Keratinocyte (primary cell): ENCODE data around the gene GPC4. TPM values are rescaled to one million over a fixed set of nuclear protein-coding genes. Genes with fewer than 3 reads are reported as not detected.

Experiments used
- DNase-seq: peaks from one replicate; pipeline ENCODE4 v3.0.0-alpha.2; 2011; ENCODE audit warnings: low read depth, missing footprints, low spot score
- FAIRE-seq: peaks from 2 replicates; lab custom pipeline; 2011; peaks lifted over from hg19 to GRCh38; lab: Jason Lieb, UNC
- H2AFZ ChIP-seq: 2 replicates; pipeline ENCODE4 v1.6.0; 2012; ENCODE audit warnings: low read length, control low read depth, inconsistent platforms; ENCODE audit not compliant: control insufficient read depth
- H3K27ac ChIP-seq: 2 replicates; pipeline ENCODE4 v1.5.1; 2011; ENCODE audit warnings: low read length; ENCODE audit not compliant: control insufficient read depth, insufficient read depth
- H3K27me3 ChIP-seq: 3 replicates; pipeline ENCODE4 v1.6.0; 2011; ENCODE audit warnings: low read length; ENCODE audit not compliant: control insufficient read depth, insufficient read depth; ENCODE audit errors: extremely low read depth
- H3K36me3 ChIP-seq, 2 experiments: 2 replicates in 1 of 2; 3 replicates in 1 of 2; pipeline ENCODE4 v1.5.1; 2011; ENCODE audit warnings: low read length in 2 of 2, mild to moderate bottlenecking in 1 of 2; ENCODE audit not compliant: control insufficient read depth in 2 of 2, insufficient read depth in 2 of 2; ENCODE audit errors: extremely low read depth in 1 of 2
- H3K4me1 ChIP-seq: 3 replicates; pipeline ENCODE4 v1.5.1; 2011; ENCODE audit warnings: low read length; ENCODE audit not compliant: control insufficient read depth, insufficient read depth; ENCODE audit errors: extremely low read depth
- H3K4me2 ChIP-seq: 3 replicates; pipeline ENCODE4 v1.6.0; 2011; ENCODE audit warnings: low read depth, low read length; ENCODE audit not compliant: control insufficient read depth, insufficient read depth; ENCODE audit errors: extremely low read depth
- H3K4me3 ChIP-seq, 3 experiments: fragments of 200-600 bp in 1 of 3; sonication (generic) in 1 of 3; 2 replicates in 2 of 3; 3 replicates in 1 of 3; pipeline ENCODE4 v1.5.1; 2011 to 2016; ENCODE audit warnings: low read length in 3 of 3, mild to moderate bottlenecking in 3 of 3, control low read depth in 2 of 3, inconsistent platforms in 1 of 3, low read depth in 1 of 3, mixed read lengths in 1 of 3, mixed run types in 1 of 3, moderate library complexity in 1 of 3; ENCODE audit not compliant: control insufficient read depth in 2 of 3, insufficient read depth in 2 of 3; ENCODE audit errors: extremely low read depth in 1 of 3
- H3K79me2 ChIP-seq: 2 replicates; pipeline ENCODE4 v1.6.0; 2012; ENCODE audit warnings: low read length; ENCODE audit not compliant: control insufficient read depth, insufficient read depth
- H3K9ac ChIP-seq: 3 replicates; pipeline ENCODE4 v1.6.0; 2011; ENCODE audit warnings: low read length; ENCODE audit not compliant: control insufficient read depth, insufficient read depth; ENCODE audit errors: extremely low read depth
- H3K9me1 ChIP-seq: 3 replicates; pipeline ENCODE4 v1.6.0; 2011; ENCODE audit warnings: low read length; ENCODE audit not compliant: control insufficient read depth, insufficient read depth; ENCODE audit errors: extremely low read depth
- H3K9me3 ChIP-seq: 2 replicates; pipeline ENCODE4 v1.5.1; 2012; ENCODE audit warnings: low read depth, low read length; ENCODE audit not compliant: control insufficient read depth
- H4K20me1 ChIP-seq: 3 replicates; pipeline ENCODE4 v1.6.0; 2011; ENCODE audit warnings: low read length; ENCODE audit not compliant: control insufficient read depth, insufficient read depth; ENCODE audit errors: extremely low read depth
- EZH2 ChIP-seq: IDR thresholded peaks from one replicate; pipeline ENCODE4 v1.6.1; 2012; ENCODE audit warnings: inconsistent platforms, mild to moderate bottlenecking, low read length, moderate library complexity
- dilution Hi-C: fragments of 300-500 bp; cut with MboI; formaldehyde crosslinking; loops from one replicate; pipeline ENCODE4 v1.7.0; 2020; ENCODE audit warnings: low sequenced_read_pairs; ENCODE audit not compliant: extremely low pct_ligation_motif_present
- polyA plus RNA-seq, 5 experiments: library from polyadenylated mRNA; depleted of rRNA in 3 of 5; stranded (reverse) in 3 of 5; stranded (forward) in 1 of 5; unstranded in 1 of 5; fragments of >200 nt; gene quantifications; 1 replicate in 1 of 5; 2 replicates in 3 of 5; 3 replicates in 1 of 5; pipeline versions ENCODE4 v1.2.1 to v1.2.3, GENCODE V29; 2011 to 2012; ENCODE audit warnings: missing spikeins in 2 of 5, low read depth in 1 of 5, low replicate concordance in 1 of 5
- TF ChIP-seq, protein P1 (sequence below), 3 experiments: IDR thresholded peaks in 1 of 3; conservative IDR thresholded peaks in 1 of 3; optimal IDR thresholded peaks in 1 of 3; 2 replicates in 2 of 3; 3 replicates in 1 of 3; pipeline versions ENCODE3 to v1.5.1; 2011; ENCODE audit warnings: low read length in 3 of 3, mild to moderate bottlenecking in 3 of 3, moderate library complexity in 2 of 3, control low read depth in 1 of 3, inconsistent platforms in 1 of 3; ENCODE audit not compliant: insufficient read depth in 2 of 3; ENCODE audit errors: extremely low read depth in 1 of 3

GPC4 gene
- polyA plus RNA-seq, 1 donor (not counting 4 experiments of a cell fraction or from before 2014, with no cell fraction given): 0.76 TPM

DNA sequence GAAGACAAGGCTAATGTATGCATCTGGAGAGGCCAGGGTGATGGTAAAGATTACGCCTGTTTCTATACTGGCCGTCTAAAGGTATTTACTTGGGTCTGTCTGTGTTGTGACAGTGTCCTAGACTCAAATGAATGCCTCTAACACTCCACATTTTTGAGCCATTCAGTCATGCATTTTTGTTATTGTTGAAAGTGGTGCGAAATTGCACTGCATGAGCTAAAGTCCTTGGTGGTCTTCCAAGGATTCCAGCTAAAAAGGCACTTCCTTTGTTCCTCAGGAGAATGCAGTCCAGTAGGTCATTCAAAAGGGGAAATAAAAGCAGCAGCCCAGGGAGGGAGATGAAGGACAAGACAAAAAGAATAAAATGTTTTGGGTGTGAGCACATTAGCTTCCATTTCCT, 3.0 kb downstream of the GPC4 start:
- DNase-seq (no peak), FAIRE-seq (no peak)
- no peak for TF ChIP-seq EZH2
- TF ChIP-seq, protein P1, sequence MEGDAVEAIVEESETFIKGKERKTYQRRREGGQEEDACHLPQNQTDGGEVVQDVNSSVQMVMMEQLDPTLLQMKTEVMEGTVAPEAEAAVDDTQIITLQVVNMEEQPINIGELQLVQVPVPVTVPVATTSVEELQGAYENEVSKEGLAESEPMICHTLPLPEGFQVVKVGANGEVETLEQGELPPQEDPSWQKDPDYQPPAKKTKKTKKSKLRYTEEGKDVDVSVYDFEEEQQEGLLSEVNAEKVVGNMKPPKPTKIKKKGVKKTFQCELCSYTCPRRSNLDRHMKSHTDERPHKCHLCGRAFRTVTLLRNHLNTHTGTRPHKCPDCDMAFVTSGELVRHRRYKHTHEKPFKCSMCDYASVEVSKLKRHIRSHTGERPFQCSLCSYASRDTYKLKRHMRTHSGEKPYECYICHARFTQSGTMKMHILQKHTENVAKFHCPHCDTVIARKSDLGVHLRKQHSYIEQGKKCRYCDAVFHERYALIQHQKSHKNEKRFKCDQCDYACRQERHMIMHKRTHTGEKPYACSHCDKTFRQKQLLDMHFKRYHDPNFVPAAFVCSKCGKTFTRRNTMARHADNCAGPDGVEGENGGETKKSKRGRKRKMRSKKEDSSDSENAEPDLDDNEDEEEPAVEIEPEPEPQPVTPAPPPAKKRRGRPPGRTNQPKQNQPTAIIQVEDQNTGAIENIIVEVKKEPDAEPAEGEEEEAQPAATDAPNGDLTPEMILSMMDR (optimal IDR thresholded peaks at IDR 0.05 in 1 of 3, IDR thresholded peaks at IDR 0.05 in 1 of 3, conservative IDR thresholded peaks at IDR 0.05 in 1 of 3; ENCODE audit: extremely low read depth in 1 of 3, insufficient read depth in 2 of 3, low read length in 3 of 3): no peak
- Histone ChIP-seq H3K9ac (no peak overlapping the region), H3K27me3 (peaks cover 34% of the 10 kb centered on the region), H3K4me3 (no peak overlapping the region), H3K79me2 (no peaks in the 10 kb centered on the region), H3K4me1 (no peaks in the 10 kb centered on the region), H3K27ac (no peak overlapping the region), H3K9me3 (no peaks in the 10 kb centered on the region), H3K4me2 (no peak overlapping the region), H3K9me1 (no peaks in the 10 kb centered on the region), H2AFZ (no peak overlapping the region), H3K36me3 (no peaks in the 10 kb centered on the region), H4K20me1 (peaks cover 4% of the 10 kb centered on the region)
- dilution Hi-C loops: no loop called here

DNA sequence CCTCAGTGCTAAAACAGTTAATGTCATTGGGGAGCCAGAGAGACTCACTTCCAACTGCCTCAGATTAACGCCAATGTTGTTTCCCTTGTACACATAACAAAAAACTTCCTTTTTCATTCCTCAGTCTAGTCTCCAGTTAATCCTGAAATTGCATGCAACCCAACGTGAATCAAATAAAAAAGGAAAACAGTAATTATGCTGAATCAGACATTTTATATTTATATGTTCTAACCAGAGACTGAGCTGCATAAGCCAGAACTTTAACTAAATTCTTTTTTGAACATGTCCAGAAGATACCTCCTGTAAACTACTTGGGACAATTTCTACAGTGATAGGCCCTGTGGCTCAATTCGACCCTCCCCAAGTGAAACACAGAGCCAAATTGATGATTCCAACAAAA, 4.7 kb downstream of the GPC4 start:
- Histone ChIP-seq H3K36me3 (no peaks in the 10 kb centered on the region), H3K9me3 (no peaks in the 10 kb centered on the region), H4K20me1 (peaks cover 4% of the 10 kb centered on the region), H3K79me2 (no peaks in the 10 kb centered on the region), H3K4me2 (no peak overlapping the region), H2AFZ (no peak overlapping the region), H3K4me3 (no peak overlapping the region), H3K27ac (no peak overlapping the region), H3K27me3 (peaks cover 27% of the 10 kb centered on the region), H3K4me1 (no peaks in the 10 kb centered on the region), H3K9me1 (no peaks in the 10 kb centered on the region), H3K9ac (no peak overlapping the region)
- dilution Hi-C loops: no loop called here
- FAIRE-seq (no peak), DNase-seq (no peak)
- TF ChIP-seq, protein P1 (optimal IDR thresholded peaks at IDR 0.05 in 1 of 3, IDR thresholded peaks at IDR 0.05 in 1 of 3, conservative IDR thresholded peaks at IDR 0.05 in 1 of 3; ENCODE audit: extremely low read depth in 1 of 3, insufficient read depth in 2 of 3, low read length in 3 of 3): no peak
